GM18861 (cell line): ENCODE results near the gene DENND10.
"Not testable (repeated sequence)": the region's sequence is repeated elsewhere in the genome, so short reads cannot be mapped to it uniquely, and the experiment has no call there.

ENCODE experiments used
- ATAC-seq: cut with Tn5 transposase; IDR thresholded peaks from one replicate; pipeline ENCODE4 v1.9.1; 2021; ENCODE audit not compliant: unreplicated experiment

DENND10 gene

GRCh38 chr10:119129721-119130120 lies 25.8 kb downstream of the DENND10 start:
- ATAC-seq: no peak

GRCh38 chr10:119131512-119132240 lies 27.8 kb downstream of the DENND10 start:
- peak; percentile 63 for ATAC-seq

- no peak for ATAC-seq
These were observed 28.8 kb downstream of the DENND10 start for GRCh38 chr10:119132521-119133345.

GRCh38 chr10:119133949-119134348 lies 30.0 kb downstream of the DENND10 start:
- no peak for ATAC-seq

GRCh38 chr10:119135513-119135881 lies 31.6 kb downstream of the DENND10 start:
- no peak for ATAC-seq

GRCh38 chr10:119136084-119136483 lies 32.2 kb downstream of the DENND10 start:
- no peak for ATAC-seq

- ATAC-seq: not testable (repeated sequence)
These were observed 34.0 kb downstream of the DENND10 start for GRCh38 chr10:119137878-119138277.

GRCh38 chr10:119138346-119139306 lies 34.7 kb downstream of the DENND10 start:
- no peak for ATAC-seq

- ATAC-seq: no peak
These were observed 35.7 kb downstream of the DENND10 start for GRCh38 chr10:119139464-119140067.

- ATAC-seq: no peak
These were observed 36.8 kb downstream of the DENND10 start for GRCh38 chr10:119140603-119141245.

- ATAC-seq: no peak
These were observed 39.7 kb downstream of the DENND10 start for GRCh38 chr10:119143657-119144056.

GRCh38 chr10:119149157-119149556 lies 45.2 kb downstream of the DENND10 start:
- no peak for ATAC-seq

GRCh38 chr10:119149729-119150128 lies 45.8 kb downstream of the DENND10 start:
- no peak for ATAC-seq

- ATAC-seq: not testable (repeated sequence)
These were observed 47.7 kb downstream of the DENND10 start for GRCh38 chr10:119151601-119152000.

GRCh38 chr10:119153041-119153440 lies 49.1 kb downstream of the DENND10 start:
- no peak for ATAC-seq

GRCh38 chr10:119153661-119154060 lies 49.7 kb downstream of the DENND10 start:
- no peak for ATAC-seq

GRCh38 chr10:119159332-119159731 lies 55.4 kb downstream of the DENND10 start:
- ATAC-seq: no peak

- no peak for ATAC-seq
These were observed 58.0 kb downstream of the DENND10 start for GRCh38 chr10:119161680-119162451.

- ATAC-seq: no peak
These were observed 58.7 kb downstream of the DENND10 start for GRCh38 chr10:119162452-119163092.
